ENCODE results near the gene RELA. TPM values are rescaled to one million over a fixed set of nuclear protein-coding genes. Genes with fewer than 3 reads are reported as not detected.

RELA gene
- total and polyA plus RNA-seq, 2 of the 13 experiments (the other 11 are each of a cell fraction or from before 2014, with no cell fraction given) = 21.4 to 40.5 TPM

- Histone ChIP-seq H3K4me1 (ENCODE audit: insufficient read depth, low read length) (peaks cover 28% of the 10 kb centered on the region), H3K4me2 (ENCODE audit: low read depth, low read length) (no peak overlapping the region), H2AFZ (ENCODE audit: low read length) (no peak overlapping the region), H3K36me3 (replicated peaks in 1 of 2; ENCODE audit: control insufficient read depth in 1 of 2, insufficient read depth in 2 of 2, low read length in 2 of 2) (no peaks in the 10 kb centered on the region), H3K4me3 (replicated peaks in 1 of 3; ENCODE audit: insufficient read depth in 1 of 3, low read depth in 2 of 3, low read length in 3 of 3) (no peak overlapping the region), H3K27me3 (ENCODE audit: control insufficient read depth in 1 of 2, insufficient read depth in 2 of 2, low read length in 2 of 2) (no peaks in the 10 kb centered on the region), H3K27ac (ENCODE audit: extremely low read length, insufficient read depth, low read length) (no peak overlapping the region), H3K9ac (ENCODE audit: insufficient read depth, low read depth, low read length) (no peak overlapping the region), H3K79me2 (ENCODE audit: insufficient read depth, low read length) (no peaks in the 10 kb centered on the region), H4K20me1 (ENCODE audit: insufficient read depth, low read length) (no peaks in the 10 kb centered on the region), H3K9me3 (ENCODE audit: low read length) (no peaks in the 10 kb centered on the region)
- no peak for FAIRE-seq
- CTCF ChIA-PET (ENCODE audit: low intra/inter-chr PET ratio, low total read pairs) = no interaction called here
- TF ChIP-seq AGO2 (optimal IDR thresholded peaks at IDR 0.05; ENCODE audit: low read depth, low read length) (peak; percentile 29), NFKBIZ (CRISPR knock-in tag; IDR thresholded peaks at IDR 0.05) (no peak)
- intact Hi-C loops (cut with micrococcal nuclease; ENCODE audit: unreplicated experiment) = no loop called here
- ATAC-seq = no peak
- POLR2A ChIA-PET = no interaction called here
- 96% methylated on average over 75 of the region's 87 CpGs for WGBS (ENCODE audit: low lambda C conversion rate)
- no peak for DNase-seq (ENCODE audit: low spot score)
- no TSS peak for BruUV-seq (replicated peaks)
- in situ Hi-C loops (cut with HindIII; ENCODE audit: extremely low pct_ligation_motif_present, low pct_unique_long_range_greater_than_20kb) = no loop called here
These were observed 15.6 kb downstream of the RELA start for GRCh38 chr11:65646958-65647701.

GRCh38 chr11:65646288-65646957, 16.3 kb downstream of the RELA start:
- H4K20me1 ChIP-seq (ENCODE audit: insufficient read depth, low read length) = no peaks in the 10 kb centered on the region
- no peak for DNase-seq (ENCODE audit: low spot score)
- ChIA-PET POLR2A (no interaction called here), CTCF (ENCODE audit: low intra/inter-chr PET ratio, low total read pairs) (no interaction called here)
- H3K9ac ChIP-seq (ENCODE audit: insufficient read depth, low read depth, low read length) = no peak overlapping the region
- in situ Hi-C loops (cut with HindIII; ENCODE audit: extremely low pct_ligation_motif_present, low pct_unique_long_range_greater_than_20kb) = no loop called here
- H2AFZ ChIP-seq (ENCODE audit: low read length) = no peak overlapping the region
- H3K9me3 ChIP-seq (ENCODE audit: low read length) = no peaks in the 10 kb centered on the region
- no peak for FAIRE-seq
- no peaks in the 10 kb centered on the region for H3K79me2 ChIP-seq (ENCODE audit: insufficient read depth, low read length)
- no peaks in the 10 kb centered on the region for H3K27me3 ChIP-seq (ENCODE audit: control insufficient read depth in 1 of 2, insufficient read depth in 2 of 2, low read length in 2 of 2)
- H3K27ac ChIP-seq (ENCODE audit: extremely low read length, insufficient read depth, low read length) = no peak overlapping the region
- intact Hi-C loops (cut with micrococcal nuclease; ENCODE audit: unreplicated experiment) = no loop called here
- H3K36me3 ChIP-seq (replicated peaks in 1 of 2; ENCODE audit: control insufficient read depth in 1 of 2, insufficient read depth in 2 of 2, low read length in 2 of 2) = no peaks in the 10 kb centered on the region
- no peak overlapping the region for H3K4me3 ChIP-seq (replicated peaks in 1 of 3; ENCODE audit: insufficient read depth in 1 of 3, low read depth in 2 of 3, low read length in 3 of 3)
- 97% methylated on average over 34 of the region's 68 CpGs for WGBS (ENCODE audit: low lambda C conversion rate)
- TF ChIP-seq ARID4A (CRISPR knock-in tag; IDR thresholded peaks at IDR 0.05; ENCODE audit: borderline replicate concordance) (no peak), HOXA3 (CRISPR knock-in tag; IDR thresholded peaks at IDR 0.05) (0 out of 2 replicates have a peak, but pooled peaks have one; percentile 4)
- peaks cover 21% of the 10 kb centered on the region for H3K4me1 ChIP-seq (ENCODE audit: insufficient read depth, low read length)
- ATAC-seq = no peak
- H3K4me2 ChIP-seq (ENCODE audit: low read depth, low read length) = no peak overlapping the region
- no TSS peak for BruUV-seq (replicated peaks)

Measured in HepG2 (cell line).